Mesendoderm (in vitro differentiated cells): ENCODE results near the gene SNX3.
A peak's percentile ranks its signal among the peaks of the same experiment; 100 is the strongest.

ENCODE experiments used
- DNase-seq: peaks from one replicate; pipeline ENCODE4 v3.0.0; 2013
- H2AK5ac ChIP-seq: 2 replicates; pipeline ENCODE4 v1.6.1; 2013; ENCODE audit warnings: low read length, inconsistent platforms
- H2BK120ac ChIP-seq: 2 replicates; pipeline ENCODE4 v1.6.1; 2013; ENCODE audit warnings: low read depth, mild to moderate bottlenecking, low read length, moderate library complexity, mixed read lengths
- H2BK15ac ChIP-seq: replicated peaks from 2 replicates; pipeline ENCODE4 v1.6.1; 2013; ENCODE audit warnings: low read depth, mild to moderate bottlenecking, moderate library complexity
- H2BK5ac ChIP-seq: 2 replicates; pipeline ENCODE4 v1.6.1; 2013; ENCODE audit warnings: low read length, inconsistent platforms
- H3K18ac ChIP-seq: 2 replicates; pipeline ENCODE4 v1.6.1; 2013; ENCODE audit warnings: mild to moderate bottlenecking, low read length, mixed read lengths
- H3K23ac ChIP-seq: one replicate; pipeline ENCODE4 v1.6.1; 2013; ENCODE audit warnings: low read length
- H3K27ac ChIP-seq: 2 replicates; pipeline ENCODE4 v1.5.1; 2013; ENCODE audit warnings: low read depth, mild to moderate bottlenecking, inconsistent platforms, low read length, moderate library complexity
- H3K27me3 ChIP-seq: 2 replicates; pipeline ENCODE4 v1.6.1; 2013; ENCODE audit warnings: low read length, control low read depth, mild to moderate bottlenecking, inconsistent platforms; ENCODE audit not compliant: insufficient read depth, poor library complexity
- H3K36me3 ChIP-seq: 2 replicates; pipeline ENCODE4 v1.6.1; 2013; ENCODE audit warnings: low read length, inconsistent platforms; ENCODE audit not compliant: control insufficient read depth, insufficient read depth
- H3K4ac ChIP-seq: one replicate; pipeline ENCODE4 v1.6.1; 2013; ENCODE audit warnings: low read depth, mild to moderate bottlenecking, low read length, moderate library complexity
- H3K4me1 ChIP-seq: 2 replicates; pipeline ENCODE4 v1.6.1; 2013; ENCODE audit warnings: low read depth, low read length, inconsistent platforms; ENCODE audit not compliant: control insufficient read depth
- H3K4me2 ChIP-seq: 2 replicates; pipeline ENCODE4 v1.6.1; 2013; ENCODE audit warnings: low read length
- H3K4me3 ChIP-seq: 2 replicates; pipeline ENCODE4 v1.5.1; 2013; ENCODE audit warnings: mild to moderate bottlenecking, low read length
- H3K56ac ChIP-seq: one replicate; pipeline ENCODE4 v1.6.1; 2013; ENCODE audit warnings: low read length
- H3K79me1 ChIP-seq: 2 replicates; pipeline ENCODE4 v1.6.1; 2013; ENCODE audit warnings: low read length, inconsistent platforms
- H3K79me2 ChIP-seq: 2 replicates; pipeline ENCODE4 v1.6.1; 2013; ENCODE audit warnings: mild to moderate bottlenecking, low read length; ENCODE audit not compliant: control insufficient read depth, insufficient read depth
- H3K9ac ChIP-seq: 2 replicates; pipeline ENCODE4 v1.6.1; 2013; ENCODE audit warnings: low read length, inconsistent platforms
- H4K5ac ChIP-seq: one replicate; pipeline ENCODE4 v1.6.1; 2013; ENCODE audit warnings: low read length
- H4K8ac ChIP-seq: one replicate; pipeline ENCODE4 v1.6.1; 2013; ENCODE audit warnings: low read depth, mild to moderate bottlenecking, control low read depth, low read length, moderate library complexity
- WGBS: extraction: QIAGEN DNeasy Blood & Tissue Kit; methylation state at CpG from one replicate; pipeline ENCODE4 v1.1.7; 2013; ENCODE audit warnings: low lambda C conversion rate, missing lambda C conversion rate; ENCODE audit not compliant: insufficient coverage; ENCODE audit errors: extremely low coverage; 5-methylcytosine and 5-hydroxymethylcytosine counted together

SNX3 gene

DNA sequence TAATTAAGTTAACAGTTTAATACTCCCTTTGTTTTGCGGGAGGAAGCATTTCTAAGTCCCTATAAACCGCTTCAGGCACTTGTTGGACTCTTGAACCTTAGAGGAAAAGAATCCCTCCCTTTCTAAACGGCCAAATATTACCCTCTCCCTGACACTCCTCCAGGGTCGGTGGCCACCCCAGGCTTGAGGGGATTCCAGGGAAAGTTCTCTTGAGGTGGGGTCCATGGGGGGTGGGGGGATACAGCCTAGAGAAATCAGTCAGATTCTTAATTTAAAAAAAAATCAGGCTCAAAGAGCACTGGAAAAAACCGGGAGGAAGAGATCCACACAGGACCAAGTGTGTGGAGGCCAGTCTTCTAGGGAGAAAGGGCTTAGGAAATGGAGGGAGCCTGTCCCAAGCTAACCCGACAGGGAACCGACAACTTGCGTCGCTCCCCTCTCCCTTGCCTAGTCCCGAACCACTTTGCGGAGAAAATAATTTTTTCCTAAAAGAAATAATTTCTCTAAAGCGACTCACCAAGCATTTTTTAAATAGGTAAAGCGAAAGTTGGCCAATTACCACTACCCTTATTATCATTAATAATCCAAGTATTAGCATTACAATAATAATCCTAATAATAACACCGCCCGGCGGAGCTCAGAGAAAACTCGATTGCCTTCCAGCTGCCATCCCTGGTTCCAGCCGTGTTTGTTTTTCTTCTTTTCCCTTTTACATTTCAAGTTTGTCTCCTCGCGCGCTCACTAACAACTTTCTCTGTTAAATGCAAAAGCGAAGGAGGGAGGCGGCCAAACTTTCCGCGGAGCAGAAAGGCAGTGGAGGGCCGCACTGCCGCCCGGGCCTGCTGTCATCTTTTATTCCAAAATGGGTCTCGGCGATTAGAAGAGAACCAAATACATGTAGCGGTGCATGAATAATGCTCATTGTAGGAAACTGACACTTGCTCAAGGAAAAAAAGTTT, 90.2 kb downstream of the SNX3 start:
- H4K5ac ChIP-seq: no peak overlapping the region
- H3K9ac ChIP-seq: no peak overlapping the region
- H3K36me3 ChIP-seq: no peaks in the 10 kb centered on the region
- H2BK5ac ChIP-seq: no peak overlapping the region
- no peak overlapping the region for H2AK5ac ChIP-seq
- H3K18ac ChIP-seq: no peak overlapping the region
- H4K8ac ChIP-seq: no peak overlapping the region
- no peak overlapping the region for H3K56ac ChIP-seq
- no peak overlapping the region for H3K27ac ChIP-seq
- H3K4ac ChIP-seq: no peak overlapping the region
- no peak overlapping the region for H2BK15ac ChIP-seq
- no CpG with 5 or more reads among the region's 31 CpGs for WGBS
- no peaks in the 10 kb centered on the region for H3K79me1 ChIP-seq
- peaks cover 2% of the 10 kb centered on the region for H3K4me1 ChIP-seq
- no peak overlapping the region for H3K23ac ChIP-seq
- no peak overlapping the region for H3K4me3 ChIP-seq
- peaks cover 82% of the 10 kb centered on the region for H3K27me3 ChIP-seq
- no peak for DNase-seq
- H2BK120ac ChIP-seq: no peak overlapping the region
- H3K4me2 ChIP-seq: no peak overlapping the region
- H3K79me2 ChIP-seq: no peaks in the 10 kb centered on the region

DNA sequence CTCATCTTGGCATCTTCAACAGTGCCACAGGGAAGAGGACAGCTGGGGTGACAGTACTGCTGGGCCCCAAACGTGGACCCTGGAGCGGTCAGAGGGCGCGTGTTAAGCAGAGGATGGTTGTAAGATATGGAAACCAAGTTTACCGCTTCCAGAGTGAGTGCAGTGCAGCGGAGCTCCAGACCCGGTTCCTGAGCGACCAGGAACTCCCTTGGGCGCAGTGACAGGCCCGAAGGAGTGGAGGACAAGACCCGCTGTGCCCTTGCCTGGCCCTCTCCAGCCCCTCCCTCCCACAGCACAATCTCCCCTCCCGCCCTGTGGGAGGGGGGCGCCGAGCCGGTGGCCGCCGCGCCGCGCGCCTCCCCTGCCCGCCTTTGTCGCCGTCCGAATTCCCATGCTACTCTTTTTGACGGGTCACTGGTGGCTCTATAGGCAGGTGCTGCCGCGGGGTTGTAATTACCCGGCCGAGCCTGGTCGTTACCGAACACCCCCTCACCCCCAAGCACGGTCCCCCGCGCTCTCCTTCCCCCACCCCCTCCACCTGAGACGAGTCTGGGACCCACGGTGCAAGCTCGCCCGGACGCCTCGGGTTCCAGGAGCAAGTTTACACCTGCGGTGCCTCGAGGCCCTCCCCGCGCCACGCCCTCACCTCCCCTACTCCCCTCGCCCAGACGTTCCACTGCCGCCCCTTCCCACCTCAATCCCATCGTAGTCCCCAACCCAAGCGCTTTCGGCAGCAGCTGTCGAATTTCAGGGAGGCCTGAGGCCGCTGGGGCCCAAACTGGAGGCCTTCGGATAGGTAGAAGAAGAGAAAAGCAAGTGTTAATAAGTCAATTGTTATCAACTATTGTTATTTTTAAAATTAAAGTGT, 91.1 kb downstream of the SNX3 start:
- Histone ChIP-seq H3K27me3 (peaks cover 82% of the 10 kb centered on the region), H2BK5ac (no peak overlapping the region), H3K79me2 (no peaks in the 10 kb centered on the region), H3K4me1 (peaks cover 2% of the 10 kb centered on the region), H3K27ac (no peak overlapping the region), H3K4me2 (peak overlapping the region; percentile 8), H2AK5ac (no peak overlapping the region), H2BK15ac (no peak overlapping the region), H3K4ac (no peak overlapping the region), H3K79me1 (no peaks in the 10 kb centered on the region), H3K9ac (no peak overlapping the region), H3K4me3 (no peak overlapping the region), H4K8ac (no peak overlapping the region), H3K36me3 (no peaks in the 10 kb centered on the region), H4K5ac (no peak overlapping the region), H2BK120ac (no peak overlapping the region), H3K23ac (no peak overlapping the region), H3K18ac (no peak overlapping the region), H3K56ac (no peak overlapping the region)
- no peak for DNase-seq
- WGBS: no CpG with 5 or more reads among the region's 55 CpGs

DNA sequence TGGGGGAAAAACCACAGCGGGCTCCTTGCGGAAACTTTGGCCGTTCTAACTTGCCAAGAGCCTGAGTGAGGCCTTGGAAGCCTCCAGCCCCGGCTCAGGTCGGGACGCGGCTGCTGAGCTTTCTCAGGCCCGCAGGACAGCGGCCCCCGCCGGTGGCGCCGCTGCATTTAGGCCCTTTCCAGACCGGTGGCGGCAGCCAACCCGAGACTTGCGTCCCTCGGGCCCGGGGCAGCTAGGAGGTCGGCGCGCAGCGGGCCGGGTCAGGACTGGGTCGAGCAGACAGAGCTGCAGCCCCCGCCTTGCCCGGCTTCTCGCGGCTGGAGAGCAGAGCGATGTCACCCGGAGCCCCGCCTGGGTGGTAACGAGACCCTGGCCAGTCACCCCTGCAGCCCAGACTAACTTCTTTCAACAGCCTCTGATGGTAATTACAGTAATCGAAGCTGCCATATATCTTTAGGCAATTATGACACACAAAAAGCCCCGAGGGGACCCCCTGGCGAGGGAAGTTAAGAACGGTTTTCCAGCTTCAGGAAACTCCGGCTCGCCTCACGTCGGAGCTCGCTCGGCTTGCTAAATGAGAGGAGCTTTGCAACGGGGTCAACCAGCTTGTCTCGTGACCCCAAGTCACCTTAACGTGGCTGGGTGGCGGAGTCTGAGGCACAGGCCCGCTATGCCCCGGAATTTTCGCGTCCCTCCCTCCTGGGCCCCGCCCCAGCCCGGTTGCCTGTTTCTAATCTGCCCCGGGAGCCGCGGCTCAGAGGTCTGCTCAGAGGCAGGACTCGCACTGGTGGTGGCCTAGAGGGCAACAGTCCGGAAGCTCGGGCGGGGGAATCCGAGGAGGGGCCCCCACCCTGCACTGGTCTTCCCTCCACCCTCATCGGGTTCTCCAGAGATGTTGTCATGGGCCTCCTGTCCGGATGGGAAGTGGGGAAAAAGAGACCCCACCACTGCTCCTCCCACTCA, 92.1 kb downstream of the SNX3 start:
- Histone ChIP-seq H3K27me3 (peaks cover 84% of the 10 kb centered on the region), H3K4me1 (peaks cover 2% of the 10 kb centered on the region), H3K56ac (peak overlapping the region; percentile 10), H2BK5ac (no peak overlapping the region), H2BK15ac (no peak overlapping the region), H3K36me3 (no peaks in the 10 kb centered on the region), H3K4me2 (peak overlapping the region; percentile 84), H2BK120ac (no peak overlapping the region), H3K23ac (no peak overlapping the region), H3K4ac (no peak overlapping the region), H3K9ac (peak overlapping the region; percentile 35), H3K79me1 (no peaks in the 10 kb centered on the region), H4K8ac (no peak overlapping the region), H3K18ac (peak overlapping the region; percentile 72), H3K27ac (no peak overlapping the region), H2AK5ac (no peak overlapping the region), H3K4me3 (no peak overlapping the region), H3K79me2 (no peaks in the 10 kb centered on the region), H4K5ac (no peak overlapping the region)
- DNase-seq: peak; percentile 86
- no CpG with 5 or more reads among the region's 63 CpGs for WGBS

DNA sequence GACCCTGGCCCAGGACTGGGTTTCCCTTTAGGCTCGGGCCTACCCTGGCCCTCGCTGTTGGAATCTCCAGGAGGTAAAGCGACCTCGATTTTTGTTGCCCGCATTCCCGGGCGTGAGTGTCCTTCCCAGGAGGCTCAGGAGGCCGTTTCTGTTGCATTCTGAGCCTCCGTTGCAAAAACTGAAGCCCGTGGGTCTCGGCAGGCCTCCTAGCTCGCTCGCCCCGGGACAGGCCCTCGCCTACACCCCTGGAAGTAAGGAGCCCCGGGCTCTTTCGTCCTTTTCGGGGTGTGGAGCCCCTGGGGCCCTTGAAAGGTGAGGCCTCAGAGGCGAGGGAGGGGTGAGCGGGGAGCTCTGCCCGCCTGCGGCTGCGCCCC, 92.8 kb downstream of the SNX3 start:
- Histone ChIP-seq H3K27ac (no peak overlapping the region), H3K56ac (peak overlapping the region; percentile 10), H3K79me1 (no peaks in the 10 kb centered on the region), H4K8ac (no peak overlapping the region), H3K4me1 (peaks cover 2% of the 10 kb centered on the region), H3K9ac (peak overlapping the region; percentile 35), H3K23ac (peak overlapping the region; percentile 15), H2BK5ac (no peak overlapping the region), H2AK5ac (no peak overlapping the region), H4K5ac (no peak overlapping the region), H3K4me3 (no peak overlapping the region), H3K79me2 (no peaks in the 10 kb centered on the region), H3K36me3 (no peaks in the 10 kb centered on the region), H2BK15ac (no peak overlapping the region), H2BK120ac (no peak overlapping the region), H3K4me2 (peak overlapping the region; percentile 84), H3K27me3 (peaks cover 91% of the 10 kb centered on the region), H3K18ac (peak overlapping the region; percentile 72), H3K4ac (no peak overlapping the region)
- DNase-seq: no peak
- no CpG with 5 or more reads among the region's 23 CpGs for WGBS

DNA sequence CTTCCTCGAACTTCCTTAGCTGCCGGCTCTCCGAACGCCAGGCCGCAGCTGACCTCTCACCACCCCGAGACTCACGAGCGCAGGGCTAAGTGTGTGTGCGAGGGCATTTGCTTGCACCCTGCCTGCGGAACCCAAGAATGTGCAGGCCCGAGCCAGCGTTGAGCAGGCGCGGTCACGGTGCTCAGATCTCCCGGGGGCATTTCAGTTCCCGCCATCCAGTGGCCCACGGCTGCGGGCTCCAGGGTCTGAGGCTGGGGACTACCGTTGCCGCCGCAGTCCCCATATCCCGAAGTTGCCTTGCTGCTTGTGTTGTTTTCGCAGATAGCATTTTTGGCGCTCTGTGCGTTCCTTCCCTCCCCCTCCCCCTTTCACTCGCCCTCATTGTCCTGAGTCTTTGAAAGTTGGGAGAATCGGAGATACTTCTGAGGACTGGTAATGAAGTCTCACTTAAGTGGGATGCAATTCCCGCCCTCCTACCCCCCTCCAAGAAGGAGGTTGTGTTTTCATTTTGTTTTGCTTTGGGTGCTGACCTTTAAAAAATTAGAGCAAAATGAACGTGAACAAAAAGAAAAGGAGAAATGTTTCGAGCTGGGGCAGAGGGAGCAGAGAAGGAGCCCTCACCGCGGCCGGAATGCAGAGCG, 93.3 kb downstream of the SNX3 start:
- H3K27me3 ChIP-seq: peaks cover 92% of the 10 kb centered on the region
- no peak overlapping the region for H3K4ac ChIP-seq
- H3K56ac ChIP-seq: peak overlapping the region; percentile 44
- no peak overlapping the region for H2BK5ac ChIP-seq
- no peak overlapping the region for H3K18ac ChIP-seq
- no peak overlapping the region for H2BK15ac ChIP-seq
- no peak overlapping the region for H2AK5ac ChIP-seq
- H3K4me3 ChIP-seq: peak overlapping the region; percentile 16
- H3K4me1 ChIP-seq: peaks cover 2% of the 10 kb centered on the region
- peak overlapping the region; percentile 15 for H3K23ac ChIP-seq
- no peaks in the 10 kb centered on the region for H3K79me2 ChIP-seq
- H3K79me1 ChIP-seq: no peaks in the 10 kb centered on the region
- H3K4me2 ChIP-seq: peak overlapping the region; percentile 84
- no peak overlapping the region for H2BK120ac ChIP-seq
- no peaks in the 10 kb centered on the region for H3K36me3 ChIP-seq
- peak overlapping the region; percentile 62 for H3K9ac ChIP-seq
- H3K27ac ChIP-seq: no peak overlapping the region
- H4K5ac ChIP-seq: no peak overlapping the region
- no peak overlapping the region for H4K8ac ChIP-seq
- DNase-seq: peak; percentile 89
- WGBS: no CpG with 5 or more reads among the region's 35 CpGs
